ENCODE measurements around the gene ZBTB2. TPM values are rescaled to one million over a fixed set of nuclear protein-coding genes. Genes with fewer than 3 reads are reported as not detected.
A peak's percentile ranks its signal among the peaks of the same experiment; 100 is the strongest.

The ZBTB2 gene
- total and polyA plus RNA-seq, 2 experiments from 2014 or later, result 10.6 to 17.3 TPM

DNA sequence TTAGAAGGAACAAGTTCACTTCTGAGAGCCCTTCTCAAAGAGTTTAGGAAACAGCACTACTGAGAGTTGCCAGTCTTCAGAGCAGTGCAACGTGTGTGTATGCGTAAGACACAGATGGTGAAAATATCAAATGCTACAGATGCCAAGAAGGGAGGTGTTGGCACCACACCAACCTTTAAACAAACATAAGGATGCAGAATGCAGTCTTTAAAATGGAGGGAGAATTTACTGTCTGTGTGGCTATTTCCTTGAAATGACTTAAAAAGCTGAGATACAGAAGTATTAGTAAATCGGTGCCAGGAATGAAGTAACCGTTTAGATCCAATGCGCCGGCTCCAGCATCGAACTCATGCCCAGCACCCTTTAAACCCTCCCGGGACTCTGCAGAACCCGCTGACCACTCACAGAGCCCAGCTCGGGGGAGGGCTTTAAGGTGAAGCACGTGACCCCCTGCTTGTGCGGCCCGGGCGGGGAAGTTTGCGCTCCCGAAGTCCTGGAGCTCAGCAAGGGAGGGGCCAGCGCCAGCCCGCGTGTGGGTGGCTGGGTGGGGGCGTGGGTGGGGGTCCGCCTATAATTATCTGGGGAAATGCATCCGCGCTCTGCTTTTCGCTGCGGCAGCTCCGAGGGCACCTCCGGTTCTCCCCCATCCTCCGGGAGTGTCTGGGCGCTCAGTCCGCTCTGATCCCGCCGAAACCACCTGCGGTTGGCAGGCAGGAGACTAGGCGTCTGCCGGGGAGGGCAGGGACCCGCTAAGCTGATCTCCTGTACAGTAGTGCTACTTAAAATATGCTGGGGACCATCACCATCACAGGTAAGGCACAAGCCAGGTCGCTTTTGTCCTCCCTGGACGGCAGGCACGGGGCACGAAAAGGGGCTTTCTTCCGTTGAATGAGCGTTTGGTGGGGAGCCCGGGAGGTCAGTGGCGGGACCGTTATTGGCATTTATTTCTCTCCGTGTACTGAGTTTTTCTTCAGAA, 66.0 kb downstream of the ZBTB2 start:
- peaks cover 4% of the 10 kb centered on the region for H3K4me1 ChIP-seq (ENCODE audit: insufficient read depth)
- H3K27me3 ChIP-seq, result no peaks in the 10 kb centered on the region
- H3K36me3 ChIP-seq (replicated peaks; ENCODE audit: insufficient read depth, low read depth), result no peaks in the 10 kb centered on the region
- H3K27ac ChIP-seq, result no peak overlapping the region
- peak overlapping the region; percentile 38 for H3K4me3 ChIP-seq
- no peaks in the 10 kb centered on the region for H3K9me2 ChIP-seq (replicated peaks; ENCODE audit: insufficient read depth)
- no peaks in the 10 kb centered on the region for H3K79me2 ChIP-seq
- peak overlapping the region; percentile 67 for H2AFZ ChIP-seq
- TF ChIP-seq EZH2phosphoT487 (IDR thresholded peaks at IDR 0.05; ENCODE audit: low read depth, severe bottlenecking, unreplicated experiment), result no peak
- TF ChIP-seq, protein P1, sequence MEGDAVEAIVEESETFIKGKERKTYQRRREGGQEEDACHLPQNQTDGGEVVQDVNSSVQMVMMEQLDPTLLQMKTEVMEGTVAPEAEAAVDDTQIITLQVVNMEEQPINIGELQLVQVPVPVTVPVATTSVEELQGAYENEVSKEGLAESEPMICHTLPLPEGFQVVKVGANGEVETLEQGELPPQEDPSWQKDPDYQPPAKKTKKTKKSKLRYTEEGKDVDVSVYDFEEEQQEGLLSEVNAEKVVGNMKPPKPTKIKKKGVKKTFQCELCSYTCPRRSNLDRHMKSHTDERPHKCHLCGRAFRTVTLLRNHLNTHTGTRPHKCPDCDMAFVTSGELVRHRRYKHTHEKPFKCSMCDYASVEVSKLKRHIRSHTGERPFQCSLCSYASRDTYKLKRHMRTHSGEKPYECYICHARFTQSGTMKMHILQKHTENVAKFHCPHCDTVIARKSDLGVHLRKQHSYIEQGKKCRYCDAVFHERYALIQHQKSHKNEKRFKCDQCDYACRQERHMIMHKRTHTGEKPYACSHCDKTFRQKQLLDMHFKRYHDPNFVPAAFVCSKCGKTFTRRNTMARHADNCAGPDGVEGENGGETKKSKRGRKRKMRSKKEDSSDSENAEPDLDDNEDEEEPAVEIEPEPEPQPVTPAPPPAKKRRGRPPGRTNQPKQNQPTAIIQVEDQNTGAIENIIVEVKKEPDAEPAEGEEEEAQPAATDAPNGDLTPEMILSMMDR (IDR thresholded peaks at IDR 0.05; ENCODE audit: poor library complexity), result no peak
- TF ChIP-seq EZH2 (IDR thresholded peaks at IDR 0.05; ENCODE audit: borderline replicate concordance), result no peak
- peak overlapping the region; percentile 91 for H3K4me2 ChIP-seq
- no peaks in the 10 kb centered on the region for H4K20me1 ChIP-seq (ENCODE audit: insufficient read depth, poor library complexity, severe bottlenecking)
- DNase-seq (ENCODE audit: low spot score), result peak; percentile 64
- H3K9me3 ChIP-seq (ENCODE audit: low read depth), result no peaks in the 10 kb centered on the region
- 13% methylated on average over 39 of the region's 46 CpGs for WGBS (ENCODE audit: low lambda C conversion rate, missing lambda C conversion rate)

DNA sequence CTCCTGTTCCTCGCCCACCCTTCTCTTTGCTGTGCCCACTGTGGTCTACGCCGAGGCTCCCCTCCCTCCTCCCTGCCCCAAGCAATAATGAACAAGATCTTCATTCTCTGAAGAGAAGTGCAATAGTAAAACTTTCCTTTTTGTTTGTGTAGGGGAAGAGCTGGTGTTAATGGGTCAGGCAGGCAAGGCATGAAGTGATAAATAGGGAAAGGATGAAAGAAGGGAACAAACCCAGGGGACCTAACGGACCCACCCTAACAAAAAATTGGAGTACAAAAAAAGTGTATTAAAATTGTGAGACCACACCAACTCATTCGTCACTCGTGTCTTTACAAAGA, 66.9 kb downstream of the ZBTB2 start:
- Histone ChIP-seq H3K36me3 (replicated peaks; ENCODE audit: insufficient read depth, low read depth) (no peaks in the 10 kb centered on the region), H3K4me2 (peak overlapping the region; percentile 91), H3K9me3 (ENCODE audit: low read depth) (no peaks in the 10 kb centered on the region), H3K79me2 (no peaks in the 10 kb centered on the region), H3K27me3 (no peaks in the 10 kb centered on the region), H3K4me3 (no peak overlapping the region), H3K27ac (no peak overlapping the region), H3K9me2 (replicated peaks; ENCODE audit: insufficient read depth) (no peaks in the 10 kb centered on the region), H3K4me1 (ENCODE audit: insufficient read depth) (peaks cover 4% of the 10 kb centered on the region), H4K20me1 (ENCODE audit: insufficient read depth, poor library complexity, severe bottlenecking) (no peaks in the 10 kb centered on the region), H2AFZ (no peak overlapping the region)
- TF ChIP-seq, protein P1 (IDR thresholded peaks at IDR 0.05; ENCODE audit: poor library complexity), result no peak
- TF ChIP-seq EZH2 (IDR thresholded peaks at IDR 0.05; ENCODE audit: borderline replicate concordance), result no peak
- TF ChIP-seq EZH2phosphoT487 (IDR thresholded peaks at IDR 0.05; ENCODE audit: low read depth, severe bottlenecking, unreplicated experiment), result no peak
- WGBS (ENCODE audit: low lambda C conversion rate, missing lambda C conversion rate), result 45% methylated on average over 6 of the region's 6 CpGs
- no peak for DNase-seq (ENCODE audit: low spot score)

- H2AFZ ChIP-seq, result no peak overlapping the region
- no peaks in the 10 kb centered on the region for H3K36me3 ChIP-seq (replicated peaks; ENCODE audit: insufficient read depth, low read depth)
- H3K27ac ChIP-seq, result no peak overlapping the region
- no peaks in the 10 kb centered on the region for H3K79me2 ChIP-seq
- H3K4me3 ChIP-seq, result no peak overlapping the region
- no peaks in the 10 kb centered on the region for H3K9me3 ChIP-seq (ENCODE audit: low read depth)
- H3K27me3 ChIP-seq, result no peaks in the 10 kb centered on the region
- H3K4me1 ChIP-seq (ENCODE audit: insufficient read depth), result peaks cover 4% of the 10 kb centered on the region
- no peaks in the 10 kb centered on the region for H4K20me1 ChIP-seq (ENCODE audit: insufficient read depth, poor library complexity, severe bottlenecking)
- WGBS (ENCODE audit: low lambda C conversion rate, missing lambda C conversion rate), result 26% methylated on average over 12 of the region's 12 CpGs
- peak overlapping the region; percentile 91 for H3K4me2 ChIP-seq
- DNase-seq (ENCODE audit: low spot score), result peak; percentile 85
- no peaks in the 10 kb centered on the region for H3K9me2 ChIP-seq (replicated peaks; ENCODE audit: insufficient read depth)
- TF ChIP-seq EZH2 (IDR thresholded peaks at IDR 0.05; ENCODE audit: borderline replicate concordance) (no peak), EZH2phosphoT487 (IDR thresholded peaks at IDR 0.05; ENCODE audit: low read depth, severe bottlenecking, unreplicated experiment) (no peak)
- TF ChIP-seq, protein P1 (IDR thresholded peaks at IDR 0.05; ENCODE audit: poor library complexity), result peak; percentile 92
Observed at GRCh38 chr6:151323791-151324487, 67.4 kb downstream of the ZBTB2 start.

Measured in hepatocyte (in vitro differentiated cells).